ENCODE results near the gene KCTD14. TPM values are rescaled to one million over a fixed set of nuclear protein-coding genes. Genes with fewer than 3 reads are reported as not detected.

Gene KCTD14
- total and polyA plus RNA-seq, 2 of the 8 experiments (the other 6 are each of a cell fraction or from before 2014, with no cell fraction given) = 21.6 to 24.9 TPM

DNA sequence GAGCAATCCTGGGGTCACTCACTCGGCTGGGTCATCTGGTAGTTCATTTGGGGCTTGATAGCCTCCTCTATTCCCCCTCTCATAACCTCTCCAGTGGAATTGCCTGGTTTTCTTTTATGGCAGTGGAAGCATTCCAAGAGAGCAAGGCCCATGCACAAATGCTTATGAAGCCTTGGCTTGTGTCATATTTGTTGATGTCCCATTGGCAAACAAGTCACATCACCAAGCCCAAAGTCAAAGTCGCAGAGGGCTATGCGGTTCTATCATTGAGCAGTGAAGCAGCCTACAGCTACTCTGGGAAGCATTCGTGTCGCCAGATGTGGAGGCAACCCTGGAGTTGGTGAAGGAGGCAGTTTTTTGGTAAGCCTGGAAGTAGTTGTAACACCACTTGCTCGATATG is 12.3 kb downstream of the KCTD14 start (continued):
- TF ChIP-seq, protein P1, sequence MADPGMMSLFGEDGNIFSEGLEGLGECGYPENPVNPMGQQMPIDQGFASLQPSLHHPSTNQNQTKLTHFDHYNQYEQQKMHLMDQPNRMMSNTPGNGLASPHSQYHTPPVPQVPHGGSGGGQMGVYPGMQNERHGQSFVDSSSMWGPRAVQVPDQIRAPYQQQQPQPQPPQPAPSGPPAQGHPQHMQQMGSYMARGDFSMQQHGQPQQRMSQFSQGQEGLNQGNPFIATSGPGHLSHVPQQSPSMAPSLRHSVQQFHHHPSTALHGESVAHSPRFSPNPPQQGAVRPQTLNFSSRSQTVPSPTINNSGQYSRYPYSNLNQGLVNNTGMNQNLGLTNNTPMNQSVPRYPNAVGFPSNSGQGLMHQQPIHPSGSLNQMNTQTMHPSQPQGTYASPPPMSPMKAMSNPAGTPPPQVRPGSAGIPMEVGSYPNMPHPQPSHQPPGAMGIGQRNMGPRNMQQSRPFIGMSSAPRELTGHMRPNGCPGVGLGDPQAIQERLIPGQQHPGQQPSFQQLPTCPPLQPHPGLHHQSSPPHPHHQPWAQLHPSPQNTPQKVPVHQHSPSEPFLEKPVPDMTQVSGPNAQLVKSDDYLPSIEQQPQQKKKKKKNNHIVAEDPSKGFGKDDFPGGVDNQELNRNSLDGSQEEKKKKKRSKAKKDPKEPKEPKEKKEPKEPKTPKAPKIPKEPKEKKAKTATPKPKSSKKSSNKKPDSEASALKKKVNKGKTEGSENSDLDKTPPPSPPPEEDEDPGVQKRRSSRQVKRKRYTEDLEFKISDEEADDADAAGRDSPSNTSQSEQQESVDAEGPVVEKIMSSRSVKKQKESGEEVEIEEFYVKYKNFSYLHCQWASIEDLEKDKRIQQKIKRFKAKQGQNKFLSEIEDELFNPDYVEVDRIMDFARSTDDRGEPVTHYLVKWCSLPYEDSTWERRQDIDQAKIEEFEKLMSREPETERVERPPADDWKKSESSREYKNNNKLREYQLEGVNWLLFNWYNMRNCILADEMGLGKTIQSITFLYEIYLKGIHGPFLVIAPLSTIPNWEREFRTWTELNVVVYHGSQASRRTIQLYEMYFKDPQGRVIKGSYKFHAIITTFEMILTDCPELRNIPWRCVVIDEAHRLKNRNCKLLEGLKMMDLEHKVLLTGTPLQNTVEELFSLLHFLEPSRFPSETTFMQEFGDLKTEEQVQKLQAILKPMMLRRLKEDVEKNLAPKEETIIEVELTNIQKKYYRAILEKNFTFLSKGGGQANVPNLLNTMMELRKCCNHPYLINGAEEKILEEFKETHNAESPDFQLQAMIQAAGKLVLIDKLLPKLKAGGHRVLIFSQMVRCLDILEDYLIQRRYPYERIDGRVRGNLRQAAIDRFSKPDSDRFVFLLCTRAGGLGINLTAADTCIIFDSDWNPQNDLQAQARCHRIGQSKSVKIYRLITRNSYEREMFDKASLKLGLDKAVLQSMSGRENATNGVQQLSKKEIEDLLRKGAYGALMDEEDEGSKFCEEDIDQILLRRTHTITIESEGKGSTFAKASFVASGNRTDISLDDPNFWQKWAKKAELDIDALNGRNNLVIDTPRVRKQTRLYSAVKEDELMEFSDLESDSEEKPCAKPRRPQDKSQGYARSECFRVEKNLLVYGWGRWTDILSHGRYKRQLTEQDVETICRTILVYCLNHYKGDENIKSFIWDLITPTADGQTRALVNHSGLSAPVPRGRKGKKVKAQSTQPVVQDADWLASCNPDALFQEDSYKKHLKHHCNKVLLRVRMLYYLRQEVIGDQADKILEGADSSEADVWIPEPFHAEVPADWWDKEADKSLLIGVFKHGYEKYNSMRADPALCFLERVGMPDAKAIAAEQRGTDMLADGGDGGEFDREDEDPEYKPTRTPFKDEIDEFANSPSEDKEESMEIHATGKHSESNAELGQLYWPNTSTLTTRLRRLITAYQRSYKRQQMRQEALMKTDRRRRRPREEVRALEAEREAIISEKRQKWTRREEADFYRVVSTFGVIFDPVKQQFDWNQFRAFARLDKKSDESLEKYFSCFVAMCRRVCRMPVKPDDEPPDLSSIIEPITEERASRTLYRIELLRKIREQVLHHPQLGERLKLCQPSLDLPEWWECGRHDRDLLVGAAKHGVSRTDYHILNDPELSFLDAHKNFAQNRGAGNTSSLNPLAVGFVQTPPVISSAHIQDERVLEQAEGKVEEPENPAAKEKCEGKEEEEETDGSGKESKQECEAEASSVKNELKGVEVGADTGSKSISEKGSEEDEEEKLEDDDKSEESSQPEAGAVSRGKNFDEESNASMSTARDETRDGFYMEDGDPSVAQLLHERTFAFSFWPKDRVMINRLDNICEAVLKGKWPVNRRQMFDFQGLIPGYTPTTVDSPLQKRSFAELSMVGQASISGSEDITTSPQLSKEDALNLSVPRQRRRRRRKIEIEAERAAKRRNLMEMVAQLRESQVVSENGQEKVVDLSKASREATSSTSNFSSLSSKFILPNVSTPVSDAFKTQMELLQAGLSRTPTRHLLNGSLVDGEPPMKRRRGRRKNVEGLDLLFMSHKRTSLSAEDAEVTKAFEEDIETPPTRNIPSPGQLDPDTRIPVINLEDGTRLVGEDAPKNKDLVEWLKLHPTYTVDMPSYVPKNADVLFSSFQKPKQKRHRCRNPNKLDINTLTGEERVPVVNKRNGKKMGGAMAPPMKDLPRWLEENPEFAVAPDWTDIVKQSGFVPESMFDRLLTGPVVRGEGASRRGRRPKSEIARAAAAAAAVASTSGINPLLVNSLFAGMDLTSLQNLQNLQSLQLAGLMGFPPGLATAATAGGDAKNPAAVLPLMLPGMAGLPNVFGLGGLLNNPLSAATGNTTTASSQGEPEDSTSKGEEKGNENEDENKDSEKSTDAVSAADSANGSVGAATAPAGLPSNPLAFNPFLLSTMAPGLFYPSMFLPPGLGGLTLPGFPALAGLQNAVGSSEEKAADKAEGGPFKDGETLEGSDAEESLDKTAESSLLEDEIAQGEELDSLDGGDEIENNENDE (IDR thresholded peaks at IDR 0.05; ENCODE audit: insufficient replicate concordance, low read length) = no peak
- TF ChIP-seq SIRT6 (IDR thresholded peaks at IDR 0.05; ENCODE audit: low read length) (no peak), PHF8 (conservative IDR thresholded peaks at IDR 0.05; ENCODE audit: low read depth, low read length) (no peak), RAD21 (IDR thresholded peaks at IDR 0.05 in 1 of 2, conservative IDR thresholded peaks at IDR 0.05 in 1 of 2; ENCODE audit: low read depth in 2 of 2, low read length in 2 of 2) (no peak), RBBP5 (IDR thresholded peaks at IDR 0.05; ENCODE audit: borderline replicate concordance, low read depth, low read length) (no peak), CHD2 (IDR thresholded peaks at IDR 0.05; ENCODE audit: low read length) (no peak), POU5F1 (IDR thresholded peaks at IDR 0.05; ENCODE audit: low read depth, low read length) (no peak), NANOG (IDR thresholded peaks at IDR 0.05; ENCODE audit: insufficient read depth, low read depth, low read length, poor library complexity, severe bottlenecking) (no peak)
- TF ChIP-seq, protein P2, sequence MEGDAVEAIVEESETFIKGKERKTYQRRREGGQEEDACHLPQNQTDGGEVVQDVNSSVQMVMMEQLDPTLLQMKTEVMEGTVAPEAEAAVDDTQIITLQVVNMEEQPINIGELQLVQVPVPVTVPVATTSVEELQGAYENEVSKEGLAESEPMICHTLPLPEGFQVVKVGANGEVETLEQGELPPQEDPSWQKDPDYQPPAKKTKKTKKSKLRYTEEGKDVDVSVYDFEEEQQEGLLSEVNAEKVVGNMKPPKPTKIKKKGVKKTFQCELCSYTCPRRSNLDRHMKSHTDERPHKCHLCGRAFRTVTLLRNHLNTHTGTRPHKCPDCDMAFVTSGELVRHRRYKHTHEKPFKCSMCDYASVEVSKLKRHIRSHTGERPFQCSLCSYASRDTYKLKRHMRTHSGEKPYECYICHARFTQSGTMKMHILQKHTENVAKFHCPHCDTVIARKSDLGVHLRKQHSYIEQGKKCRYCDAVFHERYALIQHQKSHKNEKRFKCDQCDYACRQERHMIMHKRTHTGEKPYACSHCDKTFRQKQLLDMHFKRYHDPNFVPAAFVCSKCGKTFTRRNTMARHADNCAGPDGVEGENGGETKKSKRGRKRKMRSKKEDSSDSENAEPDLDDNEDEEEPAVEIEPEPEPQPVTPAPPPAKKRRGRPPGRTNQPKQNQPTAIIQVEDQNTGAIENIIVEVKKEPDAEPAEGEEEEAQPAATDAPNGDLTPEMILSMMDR (IDR thresholded peaks at IDR 0.05; ENCODE audit: control extremely low read depth in 1 of 3, insufficient read depth in 1 of 3, low read depth in 1 of 3, low read length in 3 of 3) = no peak
